ENCODE results near the gene OTUD4. TPM values are rescaled to one million over a fixed set of nuclear protein-coding genes. Genes with fewer than 3 reads are reported as not detected.

OTUD4 gene
- 11.7 to 16.0 TPM (median 15.1 TPM) in 5 replicates for total RNA-seq (2022; extraction: Qiagen RNA extraction)

GRCh38 chr4:145180298-145181090 lies at the start of gene OTUD4:
Gene OTUD4 (minus strand): TSS chr4:145180589. CDS start chr4:145179973, 616 bp downstream.

GRCh38 chr4:145097821-145098674 lies 82.3 kb downstream of the OTUD4 start, which contains the start of the genes ABCE1 and ANAPC10:
Gene ABCE1 (plus strand): TSS chr4:145098311. CDS start chr4:145104413, 6,102 bp downstream.
Gene ANAPC10 (minus strand): TSS chr4:145098196. CDS start chr4:145096099, 2,097 bp downstream.

Other genes starting within 250 kb of the OTUD4 start
- 11.6 to 17.0 TPM (median 12.6 TPM) in 5 replicates for gene ANAPC10, start 82.4 kb downstream of the OTUD4 start, total RNA-seq (2022; extraction: Qiagen RNA extraction)
- 59.1 to 102 TPM (median 68.2 TPM) in 5 replicates for gene ABCE1, start 82.3 kb downstream of the OTUD4 start, total RNA-seq (2022; extraction: Qiagen RNA extraction)

Measured in A549 treated with Mapracorat at 1 μM for 4 hours (cell line).